HepG2 (cell line): ENCODE measurements around the gene CHCHD3. TPM values are rescaled to one million over a fixed set of nuclear protein-coding genes. Genes with fewer than 3 reads are reported as not detected.

ENCODE experiments used
- CEBPG ChIP-seq: IDR thresholded peaks from 2 replicates; pipeline ENCODE4 v1.6.1; 2016
- DDIT3 ChIP-seq: sonication (generic); formaldehyde crosslinking; IDR thresholded peaks from 2 replicates; pipeline ENCODE4 v1.4.0; 2020; ENCODE audit warnings: mild to moderate bottlenecking, missing genetic modification reagents
- MNT ChIP-seq: fragments of 450-650 bp; IDR thresholded peaks from 2 replicates; pipeline ENCODE4 v1.6.1; 2016
- PRPF4 ChIP-seq: fragments of 200-400 bp; formaldehyde crosslinking; IDR thresholded peaks from 2 replicates; pipeline ENCODE4 v1.6.1; 2016; ENCODE audit warnings: low read length, low read depth; ENCODE audit not compliant: poor library complexity, severe bottlenecking
- ZFP36 ChIP-seq: fragments of 150-350 bp; IDR thresholded peaks from 2 replicates; pipeline ENCODE4 v1.6.1; 2018; ENCODE audit warnings: borderline replicate concordance, low read length, low read depth; ENCODE audit not compliant: partially characterized antibody
- ZKSCAN5 ChIP-seq: sonication (generic); formaldehyde crosslinking; IDR thresholded peaks from 2 replicates; pipeline ENCODE4 v1.5.1; 2020; ENCODE audit warnings: mild to moderate bottlenecking, missing genetic modification reagents
- ZNF552 ChIP-seq: sonication (generic); formaldehyde crosslinking; IDR thresholded peaks from 2 replicates; pipeline ENCODE4 v1.9.0; 2022; ENCODE audit warnings: missing genetic modification reagents, mild to moderate bottlenecking, borderline replicate concordance
- polyA plus RNA-seq, 8 experiments: library from polyadenylated mRNA; depleted of rRNA in 3 of 8; stranded (reverse) in 7 of 8; unstranded in 1 of 8; fragments of >200 nt; fragmentation: Illumina TruSeq in 4 of 8; extraction: Trizol in 4 of 8; gene quantifications; 2 replicates each; pipeline versions ENCODE4 v1.2.1 to v1.2.3, GENCODE V29; 2011 to 2016; ENCODE audit warnings: low read depth in 4 of 8, missing spikeins in 1 of 8, mixed read lengths in 1 of 8; ENCODE audit not compliant: insufficient read depth in 1 of 8
- total RNA-seq, 5 experiments: library from RNA; depleted of rRNA; stranded (reverse); fragments of >200 nt; fragmentation: Illumina TruSeq; extraction: Trizol; gene quantifications; 2 replicates each; pipeline ENCODE4 v1.2.3, GENCODE V29; 2016; ENCODE audit warnings: low read depth in 1 of 5
- TF ChIP-seq, protein P1 (sequence below), 2 experiments: IDR thresholded peaks; 2 replicates each; pipeline ENCODE4 v1.6.1; 2011 to 2012; ENCODE audit warnings: low read length in 2 of 2, borderline replicate concordance in 1 of 2, low read depth in 1 of 2, mild to moderate bottlenecking in 1 of 2, moderate library complexity in 1 of 2
- TF ChIP-seq, protein P2 (sequence below): sonication (generic); formaldehyde crosslinking; IDR thresholded peaks from 2 replicates; pipeline ENCODE4 v1.5.0; 2020; ENCODE audit warnings: missing genetic modification reagents
- TF ChIP-seq, protein P3 (sequence below): IDR thresholded peaks from 2 replicates; pipeline ENCODE4 v1.6.1; 2012; ENCODE audit warnings: low read length, improper control_type of control experiment

CHCHD3 gene
- total and polyA plus RNA-seq, 2 of the 13 experiments (the other 11 are each of a cell fraction or from before 2014, with no cell fraction given) = 32.7 to 86.8 TPM

- TF ChIP-seq, protein P1, sequence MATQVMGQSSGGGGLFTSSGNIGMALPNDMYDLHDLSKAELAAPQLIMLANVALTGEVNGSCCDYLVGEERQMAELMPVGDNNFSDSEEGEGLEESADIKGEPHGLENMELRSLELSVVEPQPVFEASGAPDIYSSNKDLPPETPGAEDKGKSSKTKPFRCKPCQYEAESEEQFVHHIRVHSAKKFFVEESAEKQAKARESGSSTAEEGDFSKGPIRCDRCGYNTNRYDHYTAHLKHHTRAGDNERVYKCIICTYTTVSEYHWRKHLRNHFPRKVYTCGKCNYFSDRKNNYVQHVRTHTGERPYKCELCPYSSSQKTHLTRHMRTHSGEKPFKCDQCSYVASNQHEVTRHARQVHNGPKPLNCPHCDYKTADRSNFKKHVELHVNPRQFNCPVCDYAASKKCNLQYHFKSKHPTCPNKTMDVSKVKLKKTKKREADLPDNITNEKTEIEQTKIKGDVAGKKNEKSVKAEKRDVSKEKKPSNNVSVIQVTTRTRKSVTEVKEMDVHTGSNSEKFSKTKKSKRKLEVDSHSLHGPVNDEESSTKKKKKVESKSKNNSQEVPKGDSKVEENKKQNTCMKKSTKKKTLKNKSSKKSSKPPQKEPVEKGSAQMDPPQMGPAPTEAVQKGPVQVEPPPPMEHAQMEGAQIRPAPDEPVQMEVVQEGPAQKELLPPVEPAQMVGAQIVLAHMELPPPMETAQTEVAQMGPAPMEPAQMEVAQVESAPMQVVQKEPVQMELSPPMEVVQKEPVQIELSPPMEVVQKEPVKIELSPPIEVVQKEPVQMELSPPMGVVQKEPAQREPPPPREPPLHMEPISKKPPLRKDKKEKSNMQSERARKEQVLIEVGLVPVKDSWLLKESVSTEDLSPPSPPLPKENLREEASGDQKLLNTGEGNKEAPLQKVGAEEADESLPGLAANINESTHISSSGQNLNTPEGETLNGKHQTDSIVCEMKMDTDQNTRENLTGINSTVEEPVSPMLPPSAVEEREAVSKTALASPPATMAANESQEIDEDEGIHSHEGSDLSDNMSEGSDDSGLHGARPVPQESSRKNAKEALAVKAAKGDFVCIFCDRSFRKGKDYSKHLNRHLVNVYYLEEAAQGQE (IDR thresholded peaks at IDR 0.05; ENCODE audit: borderline replicate concordance in 1 of 2, low read depth in 1 of 2, low read length in 2 of 2) = no peak
- TF ChIP-seq, protein P2, sequence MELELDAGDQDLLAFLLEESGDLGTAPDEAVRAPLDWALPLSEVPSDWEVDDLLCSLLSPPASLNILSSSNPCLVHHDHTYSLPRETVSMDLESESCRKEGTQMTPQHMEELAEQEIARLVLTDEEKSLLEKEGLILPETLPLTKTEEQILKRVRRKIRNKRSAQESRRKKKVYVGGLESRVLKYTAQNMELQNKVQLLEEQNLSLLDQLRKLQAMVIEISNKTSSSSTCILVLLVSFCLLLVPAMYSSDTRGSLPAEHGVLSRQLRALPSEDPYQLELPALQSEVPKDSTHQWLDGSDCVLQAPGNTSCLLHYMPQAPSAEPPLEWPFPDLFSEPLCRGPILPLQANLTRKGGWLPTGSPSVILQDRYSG (CRISPR knock-in tag) = no peak
- TF ChIP-seq, protein P3, sequence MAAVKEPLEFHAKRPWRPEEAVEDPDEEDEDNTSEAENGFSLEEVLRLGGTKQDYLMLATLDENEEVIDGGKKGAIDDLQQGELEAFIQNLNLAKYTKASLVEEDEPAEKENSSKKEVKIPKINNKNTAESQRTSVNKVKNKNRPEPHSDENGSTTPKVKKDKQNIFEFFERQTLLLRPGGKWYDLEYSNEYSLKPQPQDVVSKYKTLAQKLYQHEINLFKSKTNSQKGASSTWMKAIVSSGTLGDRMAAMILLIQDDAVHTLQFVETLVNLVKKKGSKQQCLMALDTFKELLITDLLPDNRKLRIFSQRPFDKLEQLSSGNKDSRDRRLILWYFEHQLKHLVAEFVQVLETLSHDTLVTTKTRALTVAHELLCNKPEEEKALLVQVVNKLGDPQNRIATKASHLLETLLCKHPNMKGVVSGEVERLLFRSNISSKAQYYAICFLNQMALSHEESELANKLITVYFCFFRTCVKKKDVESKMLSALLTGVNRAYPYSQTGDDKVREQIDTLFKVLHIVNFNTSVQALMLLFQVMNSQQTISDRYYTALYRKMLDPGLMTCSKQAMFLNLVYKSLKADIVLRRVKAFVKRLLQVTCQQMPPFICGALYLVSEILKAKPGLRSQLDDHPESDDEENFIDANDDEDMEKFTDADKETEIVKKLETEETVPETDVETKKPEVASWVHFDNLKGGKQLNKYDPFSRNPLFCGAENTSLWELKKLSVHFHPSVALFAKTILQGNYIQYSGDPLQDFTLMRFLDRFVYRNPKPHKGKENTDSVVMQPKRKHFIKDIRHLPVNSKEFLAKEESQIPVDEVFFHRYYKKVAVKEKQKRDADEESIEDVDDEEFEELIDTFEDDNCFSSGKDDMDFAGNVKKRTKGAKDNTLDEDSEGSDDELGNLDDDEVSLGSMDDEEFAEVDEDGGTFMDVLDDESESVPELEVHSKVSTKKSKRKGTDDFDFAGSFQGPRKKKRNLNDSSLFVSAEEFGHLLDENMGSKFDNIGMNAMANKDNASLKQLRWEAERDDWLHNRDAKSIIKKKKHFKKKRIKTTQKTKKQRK = no peak
- TF ChIP-seq CEBPG (no peak), PRPF4 (no peak), MNT (no peak), ZKSCAN5 (CRISPR knock-in tag) (no peak), ZNF552 (CRISPR knock-in tag) (no peak), ZFP36 (no peak), DDIT3 (no peak)
Observed at GRCh38 chr7:132941905-132942304, 140.0 kb downstream of the CHCHD3 start (continued).
